GM23248 (cell line): Measurements from ENCODE around the gene PRELP.

Experiments
- EZH2 ChIP-seq: fragments of 200-600 bp; sonication (generic); IDR thresholded peaks from 2 replicates; pipeline ENCODE4 v1.6.1; 2018; ENCODE audit warnings: antibody characterized with exemption, mild to moderate bottlenecking; ENCODE audit not compliant: insufficient read depth, poor library complexity, severe bottlenecking
- EZH2phosphoT487 ChIP-seq: fragments of 200-600 bp; sonication (generic); IDR thresholded peaks from 2 replicates; pipeline ENCODE4 v1.6.1; 2018; ENCODE audit warnings: antibody characterized with exemption, moderate library complexity, mild to moderate bottlenecking, low read depth; ENCODE audit not compliant: insufficient read depth

DNA sequence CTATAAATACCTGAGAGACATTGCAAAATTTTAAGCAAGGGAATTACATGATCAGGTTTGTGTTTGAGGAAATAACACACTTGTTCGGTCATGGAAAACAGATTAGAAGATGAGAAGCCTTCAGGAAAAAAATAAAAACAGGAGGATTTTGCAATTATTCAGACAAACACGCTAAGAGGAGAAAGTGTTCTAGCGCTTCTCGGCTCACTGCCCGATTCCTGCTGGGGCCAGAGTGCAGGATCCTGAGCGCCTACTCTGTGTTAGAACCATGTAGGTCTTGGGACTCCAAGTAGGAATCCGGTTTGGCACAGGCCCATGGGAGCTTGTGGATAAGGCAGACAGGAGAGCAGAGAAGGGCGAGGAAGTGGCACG, 8.1 kb upstream of the PRELP start:
- TF ChIP-seq EZH2phosphoT487 (no peak), EZH2 (no peak)
